GM12891 (cell line): ENCODE results near the gene COLEC12.

Experiments used
- POLR2A ChIP-seq: IDR thresholded peaks from 2 replicates; pipeline ENCODE4 v1.6.1; 2011; ENCODE audit warnings: low read depth, low read length, control low read depth
- POLR2AphosphoS5 ChIP-seq: IDR thresholded peaks from 2 replicates; pipeline ENCODE4 v1.6.1; 2011; ENCODE audit warnings: low read depth, low read length, control low read depth
- SPI1 ChIP-seq: IDR thresholded peaks from 2 replicates; pipeline ENCODE4 v1.6.1; 2011; ENCODE audit warnings: low read depth, low read length, control low read depth

- no peak for TF ChIP-seq POLR2A
- TF ChIP-seq SPI1, result no peak
- no peak for TF ChIP-seq POLR2AphosphoS5
Observed at GRCh38 chr18:305003-305501, 195.4 kb downstream of the COLEC12 start.
